Measurements from ENCODE around the gene ZNF507. TPM values are rescaled to one million over a fixed set of nuclear protein-coding genes. Genes with fewer than 3 reads are reported as not detected.

ZNF507 gene
- total RNA-seq, 1 donor from 2014 or later: 14.7 TPM

DNA sequence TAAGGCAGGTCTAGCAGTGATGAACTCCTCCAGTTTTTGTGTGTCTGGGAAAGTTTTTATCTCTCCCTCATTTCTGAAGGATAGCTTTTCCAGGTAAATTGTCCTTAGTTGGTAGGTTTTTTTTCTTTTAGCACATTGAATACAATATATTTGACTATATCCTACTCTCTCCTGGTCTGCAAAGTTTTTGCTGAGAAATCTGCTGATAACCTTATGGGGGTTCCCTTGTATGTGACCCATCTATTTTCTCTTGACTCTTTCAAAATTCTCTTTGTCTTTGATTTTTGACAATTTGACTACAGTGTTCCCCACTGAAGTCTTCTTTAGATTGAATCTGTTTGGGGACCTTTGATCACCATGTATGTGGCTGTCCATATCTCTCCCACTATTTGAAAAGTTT is 42.6 kb upstream of the ZNF507 start:
- Mint-ChIP-seq H3K4me3 (ENCODE audit: unreplicated experiment) (no peak overlapping the region), H3K36me3 (ENCODE audit: low read depth, unreplicated experiment) (no peaks in the 10 kb centered on the region), H3K9me3 (ENCODE audit: unreplicated experiment) (peaks cover 12% of the 10 kb centered on the region), H3K27me3 (ENCODE audit: low read depth, unreplicated experiment) (peaks cover 5% of the 10 kb centered on the region), H3K4me1 (ENCODE audit: low read depth, unreplicated experiment) (no peaks in the 10 kb centered on the region), H3K27ac (ENCODE audit: unreplicated experiment) (no peak overlapping the region)
- Histone ChIP-seq H3K36me3 (ENCODE audit: insufficient read depth, low read length) (no peaks in the 10 kb centered on the region), H3K4me3 (ENCODE audit: insufficient read depth, low read depth, low read length) (no peak overlapping the region), H3K4me2 (ENCODE audit: low read length) (no peak overlapping the region), H2AFZ (ENCODE audit: low read depth, low read length) (no peak overlapping the region), H3K79me2 (ENCODE audit: insufficient read depth, low read length) (no peaks in the 10 kb centered on the region), H3K9me3 (ENCODE audit: insufficient read depth, low read depth, low read length) (no peaks in the 10 kb centered on the region), H3K27me3 (ENCODE audit: insufficient read depth, low read length) (no peaks in the 10 kb centered on the region), H4K20me1 (ENCODE audit: insufficient read depth, low read length) (no peaks in the 10 kb centered on the region), H3K9ac (ENCODE audit: low read length) (no peak overlapping the region), H3K27ac (ENCODE audit: low read depth, low read length) (no peak overlapping the region), H3K4me1 (ENCODE audit: insufficient read depth, low read length) (no peaks in the 10 kb centered on the region)
- DNase-seq (ENCODE audit: low read depth): no peak
- no peak for TF ChIP-seq EZH2 (IDR thresholded peaks at IDR 0.05; ENCODE audit: insufficient read depth, low read length)
- no peak for FAIRE-seq

DNA sequence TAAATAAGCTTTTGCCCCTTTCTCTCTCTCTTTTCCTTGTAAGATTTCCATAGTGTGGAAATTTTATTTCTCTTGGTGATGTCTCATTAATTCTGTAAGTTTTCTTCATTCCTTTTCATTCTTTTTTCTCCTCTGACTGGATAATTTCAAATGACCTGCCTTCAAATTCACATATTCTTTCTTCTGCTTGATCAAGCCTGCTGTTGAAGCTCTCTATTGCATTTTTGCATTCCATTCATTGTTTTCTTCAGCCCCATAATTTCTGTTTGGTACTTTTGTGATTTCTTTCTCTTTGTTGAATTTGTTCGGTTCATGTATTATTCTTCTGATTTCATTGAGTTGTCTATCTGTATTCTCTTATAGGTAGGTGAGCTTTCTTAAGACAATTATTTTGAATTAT is 42.2 kb upstream of the ZNF507 start:
- Mint-ChIP-seq H3K4me1 (ENCODE audit: low read depth, unreplicated experiment) (no peaks in the 10 kb centered on the region), H3K27me3 (ENCODE audit: low read depth, unreplicated experiment) (peaks cover 5% of the 10 kb centered on the region), H3K27ac (ENCODE audit: unreplicated experiment) (no peak overlapping the region), H3K9me3 (ENCODE audit: unreplicated experiment) (peaks cover 11% of the 10 kb centered on the region), H3K4me3 (ENCODE audit: unreplicated experiment) (no peak overlapping the region), H3K36me3 (ENCODE audit: low read depth, unreplicated experiment) (no peaks in the 10 kb centered on the region)
- DNase-seq (ENCODE audit: low read depth): no peak
- TF ChIP-seq EZH2 (IDR thresholded peaks at IDR 0.05; ENCODE audit: insufficient read depth, low read length): no peak
- TF ChIP-seq, protein P1, sequence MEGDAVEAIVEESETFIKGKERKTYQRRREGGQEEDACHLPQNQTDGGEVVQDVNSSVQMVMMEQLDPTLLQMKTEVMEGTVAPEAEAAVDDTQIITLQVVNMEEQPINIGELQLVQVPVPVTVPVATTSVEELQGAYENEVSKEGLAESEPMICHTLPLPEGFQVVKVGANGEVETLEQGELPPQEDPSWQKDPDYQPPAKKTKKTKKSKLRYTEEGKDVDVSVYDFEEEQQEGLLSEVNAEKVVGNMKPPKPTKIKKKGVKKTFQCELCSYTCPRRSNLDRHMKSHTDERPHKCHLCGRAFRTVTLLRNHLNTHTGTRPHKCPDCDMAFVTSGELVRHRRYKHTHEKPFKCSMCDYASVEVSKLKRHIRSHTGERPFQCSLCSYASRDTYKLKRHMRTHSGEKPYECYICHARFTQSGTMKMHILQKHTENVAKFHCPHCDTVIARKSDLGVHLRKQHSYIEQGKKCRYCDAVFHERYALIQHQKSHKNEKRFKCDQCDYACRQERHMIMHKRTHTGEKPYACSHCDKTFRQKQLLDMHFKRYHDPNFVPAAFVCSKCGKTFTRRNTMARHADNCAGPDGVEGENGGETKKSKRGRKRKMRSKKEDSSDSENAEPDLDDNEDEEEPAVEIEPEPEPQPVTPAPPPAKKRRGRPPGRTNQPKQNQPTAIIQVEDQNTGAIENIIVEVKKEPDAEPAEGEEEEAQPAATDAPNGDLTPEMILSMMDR (IDR thresholded peaks at IDR 0.05; ENCODE audit: insufficient read depth, low read depth, low read length): no peak
- Histone ChIP-seq H4K20me1 (ENCODE audit: insufficient read depth, low read length) (no peaks in the 10 kb centered on the region), H3K9me3 (ENCODE audit: insufficient read depth, low read depth, low read length) (no peaks in the 10 kb centered on the region), H3K36me3 (ENCODE audit: insufficient read depth, low read length) (no peaks in the 10 kb centered on the region), H3K4me3 (ENCODE audit: insufficient read depth, low read depth, low read length) (no peak overlapping the region), H3K4me1 (ENCODE audit: insufficient read depth, low read length) (no peaks in the 10 kb centered on the region), H3K9ac (ENCODE audit: low read length) (no peak overlapping the region), H3K27ac (ENCODE audit: low read depth, low read length) (no peak overlapping the region), H3K27me3 (ENCODE audit: insufficient read depth, low read length) (no peaks in the 10 kb centered on the region), H2AFZ (ENCODE audit: low read depth, low read length) (no peak overlapping the region), H3K4me2 (ENCODE audit: low read length) (no peak overlapping the region), H3K79me2 (ENCODE audit: insufficient read depth, low read length) (no peaks in the 10 kb centered on the region)
- no peak for FAIRE-seq

DNA sequence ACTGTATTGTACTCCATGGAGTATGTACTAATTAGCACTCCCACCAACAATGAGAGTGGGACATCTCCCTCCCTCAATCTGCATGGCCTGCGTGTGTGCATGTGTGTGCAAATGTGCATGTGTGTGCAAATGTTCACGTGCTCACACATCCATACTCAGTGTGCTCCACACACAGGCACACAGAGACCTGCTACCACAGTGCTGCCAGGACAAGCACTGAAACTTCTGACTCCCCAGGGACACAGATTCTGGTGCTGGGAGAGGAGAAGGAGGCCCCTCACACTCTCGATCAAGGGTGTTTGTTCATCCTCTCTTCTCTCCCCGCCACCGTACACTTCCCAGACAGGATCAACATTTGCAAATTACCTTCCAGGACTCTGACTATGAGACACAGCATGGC is 37.8 kb upstream of the ZNF507 start:
- Mint-ChIP-seq H3K4me3 (ENCODE audit: unreplicated experiment) (no peak overlapping the region), H3K9me3 (ENCODE audit: unreplicated experiment) (peaks cover 4% of the 10 kb centered on the region), H3K27me3 (ENCODE audit: low read depth, unreplicated experiment) (peaks cover 22% of the 10 kb centered on the region), H3K4me1 (ENCODE audit: low read depth, unreplicated experiment) (no peaks in the 10 kb centered on the region), H3K36me3 (ENCODE audit: low read depth, unreplicated experiment) (no peaks in the 10 kb centered on the region), H3K27ac (ENCODE audit: unreplicated experiment) (no peak overlapping the region)
- no peak overlapping the region for H3K27ac ChIP-seq (ENCODE audit: low read depth, low read length)
- no peaks in the 10 kb centered on the region for H3K36me3 ChIP-seq (ENCODE audit: insufficient read depth, low read length)
- no peak overlapping the region for H2AFZ ChIP-seq (ENCODE audit: low read depth, low read length)
- TF ChIP-seq, protein P1 (IDR thresholded peaks at IDR 0.05; ENCODE audit: insufficient read depth, low read depth, low read length): no peak
- TF ChIP-seq EZH2 (IDR thresholded peaks at IDR 0.05; ENCODE audit: insufficient read depth, low read length): no peak
- no peak overlapping the region for H3K4me2 ChIP-seq (ENCODE audit: low read length)
- FAIRE-seq (no peak), DNase-seq (ENCODE audit: low read depth) (no peak)
- H3K27me3 ChIP-seq (ENCODE audit: insufficient read depth, low read length): no peaks in the 10 kb centered on the region
- H3K4me1 ChIP-seq (ENCODE audit: insufficient read depth, low read length): no peaks in the 10 kb centered on the region
- H3K9ac ChIP-seq (ENCODE audit: low read length): no peak overlapping the region
- H3K9me3 ChIP-seq (ENCODE audit: insufficient read depth, low read depth, low read length): peaks cover 2% of the 10 kb centered on the region
- H3K4me3 ChIP-seq (ENCODE audit: insufficient read depth, low read depth, low read length): no peak overlapping the region
- no peaks in the 10 kb centered on the region for H4K20me1 ChIP-seq (ENCODE audit: insufficient read depth, low read length)
- H3K79me2 ChIP-seq (ENCODE audit: insufficient read depth, low read length): no peaks in the 10 kb centered on the region

Measured in astrocyte (in vitro differentiated cells and primary cell).